NOMO-1 treated with dmso at 0.1 percent for 144 hours (cell line): ENCODE measurements around the gene QSOX1.
"Not testable (repeated sequence)": the region's sequence is repeated elsewhere in the genome, so short reads cannot be mapped to it uniquely, and the experiment has no call there.

ENCODE experiments used
- DNase-seq: peaks from one replicate; lab custom pipeline; 2025; ENCODE audit not compliant: unreplicated experiment; lab: John Stamatoyannopoulos, UW

The QSOX1 gene

GRCh38 chr1:180154325-180155181 is at the start of gene QSOX1:
Gene QSOX1, plus strand, starts transcription at chr1:180154869. Its CDS starts 39 bp downstream, at chr1:180154908.
- peak; percentile 86 for DNase-seq

- no peak for DNase-seq
These were observed 42.6 kb upstream of the QSOX1 start for GRCh38 chr1:180112091-180112490.

- DNase-seq = no peak
These were observed 41.6 kb upstream of the QSOX1 start for GRCh38 chr1:180112984-180113647.

GRCh38 chr1:180114396-180114945 is 40.2 kb upstream of the QSOX1 start:
- DNase-seq = no peak

GRCh38 chr1:180116964-180117763 is 37.5 kb upstream of the QSOX1 start:
- peak; percentile 10 for DNase-seq

GRCh38 chr1:180117764-180118116 is 36.9 kb upstream of the QSOX1 start:
- DNase-seq = no peak

GRCh38 chr1:180119837-180120236 is 34.8 kb upstream of the QSOX1 start:
- no peak for DNase-seq

GRCh38 chr1:180123463-180123936 is 31.2 kb upstream of the QSOX1 start:
- no peak for DNase-seq

GRCh38 chr1:180130651-180131050 is 24.0 kb upstream of the QSOX1 start:
- no peak for DNase-seq

GRCh38 chr1:180131510-180131909 is 23.2 kb upstream of the QSOX1 start:
- peak; percentile 96 for DNase-seq

GRCh38 chr1:180133193-180133592 is 21.5 kb upstream of the QSOX1 start:
- DNase-seq = no peak

GRCh38 chr1:180133688-180134087 is 21.0 kb upstream of the QSOX1 start:
- not testable (repeated sequence) for DNase-seq

- no peak for DNase-seq
These were observed 19.1 kb upstream of the QSOX1 start for GRCh38 chr1:180135535-180135934.

- no peak for DNase-seq
These were observed 18.2 kb upstream of the QSOX1 start for GRCh38 chr1:180136331-180136967.

- DNase-seq = no peak
These were observed 17.7 kb upstream of the QSOX1 start for GRCh38 chr1:180136968-180137356.

GRCh38 chr1:180137776-180138175 is 16.9 kb upstream of the QSOX1 start:
- DNase-seq = no peak

- no peak for DNase-seq
These were observed 13.2 kb upstream of the QSOX1 start for GRCh38 chr1:180141381-180141934.

- no peak for DNase-seq
These were observed 11.3 kb upstream of the QSOX1 start for GRCh38 chr1:180143359-180143758.

- no peak for DNase-seq
These were observed 9.9 kb upstream of the QSOX1 start for GRCh38 chr1:180144659-180145357.

- DNase-seq = no peak
These were observed 9.2 kb upstream of the QSOX1 start for GRCh38 chr1:180145446-180145845.
